HL-60 (cell line): ENCODE data around the gene ABCB1.

Source experiments
- POLR2AphosphoS5 ChIP-seq: IDR thresholded peaks from 2 replicates; pipeline ENCODE4 v1.6.1; 2012; ENCODE audit warnings: low read depth
- TF ChIP-seq, protein P1 (sequence below): IDR thresholded peaks from one replicate; pipeline ENCODE4 v1.5.1; 2011; ENCODE audit warnings: low read length, control low read depth, inconsistent platforms; ENCODE audit not compliant: insufficient read depth
- TF ChIP-seq, protein P2 (sequence below): IDR thresholded peaks from 2 replicates; pipeline ENCODE4 v1.6.1; 2012; ENCODE audit warnings: low read depth; ENCODE audit not compliant: insufficient replicate concordance

- TF ChIP-seq, protein P1, sequence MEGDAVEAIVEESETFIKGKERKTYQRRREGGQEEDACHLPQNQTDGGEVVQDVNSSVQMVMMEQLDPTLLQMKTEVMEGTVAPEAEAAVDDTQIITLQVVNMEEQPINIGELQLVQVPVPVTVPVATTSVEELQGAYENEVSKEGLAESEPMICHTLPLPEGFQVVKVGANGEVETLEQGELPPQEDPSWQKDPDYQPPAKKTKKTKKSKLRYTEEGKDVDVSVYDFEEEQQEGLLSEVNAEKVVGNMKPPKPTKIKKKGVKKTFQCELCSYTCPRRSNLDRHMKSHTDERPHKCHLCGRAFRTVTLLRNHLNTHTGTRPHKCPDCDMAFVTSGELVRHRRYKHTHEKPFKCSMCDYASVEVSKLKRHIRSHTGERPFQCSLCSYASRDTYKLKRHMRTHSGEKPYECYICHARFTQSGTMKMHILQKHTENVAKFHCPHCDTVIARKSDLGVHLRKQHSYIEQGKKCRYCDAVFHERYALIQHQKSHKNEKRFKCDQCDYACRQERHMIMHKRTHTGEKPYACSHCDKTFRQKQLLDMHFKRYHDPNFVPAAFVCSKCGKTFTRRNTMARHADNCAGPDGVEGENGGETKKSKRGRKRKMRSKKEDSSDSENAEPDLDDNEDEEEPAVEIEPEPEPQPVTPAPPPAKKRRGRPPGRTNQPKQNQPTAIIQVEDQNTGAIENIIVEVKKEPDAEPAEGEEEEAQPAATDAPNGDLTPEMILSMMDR: no peak
- TF ChIP-seq, protein P2, sequence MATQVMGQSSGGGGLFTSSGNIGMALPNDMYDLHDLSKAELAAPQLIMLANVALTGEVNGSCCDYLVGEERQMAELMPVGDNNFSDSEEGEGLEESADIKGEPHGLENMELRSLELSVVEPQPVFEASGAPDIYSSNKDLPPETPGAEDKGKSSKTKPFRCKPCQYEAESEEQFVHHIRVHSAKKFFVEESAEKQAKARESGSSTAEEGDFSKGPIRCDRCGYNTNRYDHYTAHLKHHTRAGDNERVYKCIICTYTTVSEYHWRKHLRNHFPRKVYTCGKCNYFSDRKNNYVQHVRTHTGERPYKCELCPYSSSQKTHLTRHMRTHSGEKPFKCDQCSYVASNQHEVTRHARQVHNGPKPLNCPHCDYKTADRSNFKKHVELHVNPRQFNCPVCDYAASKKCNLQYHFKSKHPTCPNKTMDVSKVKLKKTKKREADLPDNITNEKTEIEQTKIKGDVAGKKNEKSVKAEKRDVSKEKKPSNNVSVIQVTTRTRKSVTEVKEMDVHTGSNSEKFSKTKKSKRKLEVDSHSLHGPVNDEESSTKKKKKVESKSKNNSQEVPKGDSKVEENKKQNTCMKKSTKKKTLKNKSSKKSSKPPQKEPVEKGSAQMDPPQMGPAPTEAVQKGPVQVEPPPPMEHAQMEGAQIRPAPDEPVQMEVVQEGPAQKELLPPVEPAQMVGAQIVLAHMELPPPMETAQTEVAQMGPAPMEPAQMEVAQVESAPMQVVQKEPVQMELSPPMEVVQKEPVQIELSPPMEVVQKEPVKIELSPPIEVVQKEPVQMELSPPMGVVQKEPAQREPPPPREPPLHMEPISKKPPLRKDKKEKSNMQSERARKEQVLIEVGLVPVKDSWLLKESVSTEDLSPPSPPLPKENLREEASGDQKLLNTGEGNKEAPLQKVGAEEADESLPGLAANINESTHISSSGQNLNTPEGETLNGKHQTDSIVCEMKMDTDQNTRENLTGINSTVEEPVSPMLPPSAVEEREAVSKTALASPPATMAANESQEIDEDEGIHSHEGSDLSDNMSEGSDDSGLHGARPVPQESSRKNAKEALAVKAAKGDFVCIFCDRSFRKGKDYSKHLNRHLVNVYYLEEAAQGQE: no peak
- TF ChIP-seq POLR2AphosphoS5: no peak
Measured at GRCh38 chr7:87473192-87473591, 127.5 kb downstream of the ABCB1 start.
